Measurements from ENCODE around the gene HSPA12B. TPM values are rescaled to one million over a fixed set of nuclear protein-coding genes. Genes with fewer than 3 reads are reported as not detected.

The HSPA12B gene
- total and polyA plus RNA-seq, 2 donors from 2014 or later = 8.7 to 18.9 TPM

DNA sequence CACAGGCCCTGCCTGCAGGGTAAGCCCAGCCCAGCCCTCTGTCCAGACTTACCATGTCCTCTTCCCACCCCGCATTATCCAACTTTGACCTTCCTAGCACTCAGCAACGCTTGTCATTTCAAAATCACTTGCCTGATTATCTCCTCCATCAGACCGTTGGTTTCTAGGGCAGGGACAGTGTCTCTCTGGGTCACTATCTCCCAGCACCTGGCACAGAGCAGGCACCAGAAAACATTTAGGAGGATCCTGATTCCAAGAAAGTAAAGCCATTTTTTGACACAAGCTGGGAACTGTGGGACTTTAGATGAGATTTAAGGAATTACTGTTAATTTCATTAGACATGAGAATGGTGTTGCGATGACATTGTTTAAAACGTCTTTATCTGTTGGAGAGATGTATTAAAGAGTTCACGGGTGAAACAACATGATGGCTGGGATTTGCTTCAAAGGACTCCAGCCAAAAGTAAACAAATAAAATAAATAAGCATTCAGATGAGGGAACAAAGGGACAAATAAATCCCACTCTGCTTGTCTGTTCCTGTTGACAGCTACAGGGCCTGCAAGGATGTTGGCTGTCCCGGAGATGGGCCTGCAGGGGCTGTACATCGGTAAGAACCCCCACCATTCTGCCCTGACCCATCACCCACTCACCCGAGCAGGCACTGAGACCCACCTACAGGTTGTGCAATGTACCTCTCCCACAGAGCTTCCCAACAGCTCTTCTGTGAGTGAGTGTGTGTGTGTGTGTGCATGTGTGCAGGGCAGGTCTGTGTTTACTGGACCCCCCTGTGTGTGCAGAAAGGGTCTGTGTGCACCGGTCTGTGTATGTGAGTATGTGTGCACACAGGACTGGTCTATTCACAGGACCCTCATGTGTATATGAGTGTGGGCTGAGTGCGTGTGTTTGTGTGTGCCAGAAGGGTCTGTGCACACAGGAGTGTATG, 5.9 kb downstream of the HSPA12B start:
- H3K4me1 ChIP-seq (ENCODE audit: control insufficient read depth in 2 of 3, insufficient read depth in 2 of 3, low read depth in 1 of 3, low read length in 3 of 3) = peaks cover 0 to 17% (median 0%) of the 10 kb centered on the region in 3 donors
- no peak overlapping the region for H3K9ac ChIP-seq (ENCODE audit: low read length in 3 of 3)
- no peaks in the 10 kb centered on the region for H3K9me3 ChIP-seq (ENCODE audit: control insufficient read depth in 2 of 3, insufficient read depth in 1 of 3, low read length in 3 of 3)
- no peaks in the 10 kb centered on the region for H3K27me3 ChIP-seq (ENCODE audit: control insufficient read depth, insufficient read depth, low read length)
- FAIRE-seq (no peak), DNase-seq (no peak)
- intact Hi-C loops (cut with DNase I) = no loop called here
- no peaks in the 10 kb centered on the region for H3K36me3 ChIP-seq (ENCODE audit: control insufficient read depth in 2 of 3, insufficient read depth in 3 of 3, low read length in 3 of 3)
- H3K27ac ChIP-seq (ENCODE audit: low read depth in 2 of 2, low read length in 2 of 2) = no peak overlapping the region
- TF ChIP-seq, protein P1, sequence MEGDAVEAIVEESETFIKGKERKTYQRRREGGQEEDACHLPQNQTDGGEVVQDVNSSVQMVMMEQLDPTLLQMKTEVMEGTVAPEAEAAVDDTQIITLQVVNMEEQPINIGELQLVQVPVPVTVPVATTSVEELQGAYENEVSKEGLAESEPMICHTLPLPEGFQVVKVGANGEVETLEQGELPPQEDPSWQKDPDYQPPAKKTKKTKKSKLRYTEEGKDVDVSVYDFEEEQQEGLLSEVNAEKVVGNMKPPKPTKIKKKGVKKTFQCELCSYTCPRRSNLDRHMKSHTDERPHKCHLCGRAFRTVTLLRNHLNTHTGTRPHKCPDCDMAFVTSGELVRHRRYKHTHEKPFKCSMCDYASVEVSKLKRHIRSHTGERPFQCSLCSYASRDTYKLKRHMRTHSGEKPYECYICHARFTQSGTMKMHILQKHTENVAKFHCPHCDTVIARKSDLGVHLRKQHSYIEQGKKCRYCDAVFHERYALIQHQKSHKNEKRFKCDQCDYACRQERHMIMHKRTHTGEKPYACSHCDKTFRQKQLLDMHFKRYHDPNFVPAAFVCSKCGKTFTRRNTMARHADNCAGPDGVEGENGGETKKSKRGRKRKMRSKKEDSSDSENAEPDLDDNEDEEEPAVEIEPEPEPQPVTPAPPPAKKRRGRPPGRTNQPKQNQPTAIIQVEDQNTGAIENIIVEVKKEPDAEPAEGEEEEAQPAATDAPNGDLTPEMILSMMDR (IDR thresholded peaks at IDR 0.05; ENCODE audit: borderline replicate concordance, extremely low read depth, insufficient read depth) = no peak
- no peak overlapping the region for H3K4me3 ChIP-seq (ENCODE audit: low read length in 3 of 3)

DNA sequence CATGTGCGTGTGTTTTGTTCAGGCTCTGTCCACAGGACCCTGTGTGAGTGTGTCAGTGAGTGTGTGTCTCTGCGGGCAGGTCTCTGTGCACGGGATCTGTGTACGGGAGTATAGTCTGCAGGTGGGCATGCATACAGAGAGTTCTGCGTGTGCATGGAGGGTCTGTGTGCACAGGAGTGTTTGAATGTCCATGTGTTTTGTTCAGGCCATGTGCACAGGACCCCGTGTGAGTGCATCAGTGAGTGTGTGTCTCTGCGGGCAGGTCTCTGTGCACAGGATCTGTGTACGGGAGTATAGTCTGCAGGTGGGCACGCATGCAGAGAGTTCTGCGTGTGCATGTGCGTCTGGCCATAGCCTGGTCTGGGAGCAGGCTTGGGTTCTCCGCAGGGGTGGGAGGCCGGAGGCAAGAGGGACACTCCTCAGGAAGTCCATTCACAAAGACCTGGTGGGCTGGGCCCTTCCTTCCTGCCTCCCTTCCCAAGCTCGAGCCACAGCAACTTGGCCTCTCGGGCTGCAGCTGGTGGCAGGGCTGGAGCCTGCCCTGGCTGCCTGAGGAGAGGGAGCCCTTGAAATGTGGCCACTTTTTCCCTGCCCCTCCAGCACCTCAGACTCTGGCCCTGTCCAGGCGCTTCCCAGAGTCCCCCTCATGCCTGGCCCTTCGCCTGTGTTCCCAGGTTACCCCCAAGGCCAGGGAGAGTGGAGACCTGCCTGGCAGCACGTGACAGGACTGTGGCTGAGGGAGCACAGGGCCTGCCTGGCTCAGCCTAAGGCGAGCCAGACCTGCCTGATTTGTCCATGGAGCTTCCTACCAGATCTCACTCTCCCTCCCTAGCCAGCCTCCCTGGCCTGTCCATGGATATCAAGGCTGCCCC, 6.8 kb downstream of the HSPA12B start:
- no peaks in the 10 kb centered on the region for H3K9me3 ChIP-seq (ENCODE audit: control insufficient read depth in 2 of 3, insufficient read depth in 1 of 3, low read length in 3 of 3)
- FAIRE-seq (no peak), DNase-seq (peak in 1 of 5 donors; percentile 52)
- H3K36me3 ChIP-seq (ENCODE audit: control insufficient read depth in 2 of 3, insufficient read depth in 3 of 3, low read length in 3 of 3) = no peaks in the 10 kb centered on the region
- intact Hi-C loops (cut with DNase I) = no loop called here
- H3K4me3 ChIP-seq (ENCODE audit: low read length in 3 of 3) = no peak overlapping the region
- TF ChIP-seq, protein P1 (IDR thresholded peaks at IDR 0.05; ENCODE audit: borderline replicate concordance, extremely low read depth, insufficient read depth) = no peak
- peaks cover 0 to 14% (median 0%) of the 10 kb centered on the region in 3 donors for H3K4me1 ChIP-seq (ENCODE audit: control insufficient read depth in 2 of 3, insufficient read depth in 2 of 3, low read depth in 1 of 3, low read length in 3 of 3)
- peak overlapping the region in 1 of 2 donors; percentile 57 for H3K27ac ChIP-seq (ENCODE audit: low read depth in 2 of 2, low read length in 2 of 2)
- no peaks in the 10 kb centered on the region for H3K27me3 ChIP-seq (ENCODE audit: control insufficient read depth, insufficient read depth, low read length)
- H3K9ac ChIP-seq (ENCODE audit: low read length in 3 of 3) = no peak overlapping the region

DNA sequence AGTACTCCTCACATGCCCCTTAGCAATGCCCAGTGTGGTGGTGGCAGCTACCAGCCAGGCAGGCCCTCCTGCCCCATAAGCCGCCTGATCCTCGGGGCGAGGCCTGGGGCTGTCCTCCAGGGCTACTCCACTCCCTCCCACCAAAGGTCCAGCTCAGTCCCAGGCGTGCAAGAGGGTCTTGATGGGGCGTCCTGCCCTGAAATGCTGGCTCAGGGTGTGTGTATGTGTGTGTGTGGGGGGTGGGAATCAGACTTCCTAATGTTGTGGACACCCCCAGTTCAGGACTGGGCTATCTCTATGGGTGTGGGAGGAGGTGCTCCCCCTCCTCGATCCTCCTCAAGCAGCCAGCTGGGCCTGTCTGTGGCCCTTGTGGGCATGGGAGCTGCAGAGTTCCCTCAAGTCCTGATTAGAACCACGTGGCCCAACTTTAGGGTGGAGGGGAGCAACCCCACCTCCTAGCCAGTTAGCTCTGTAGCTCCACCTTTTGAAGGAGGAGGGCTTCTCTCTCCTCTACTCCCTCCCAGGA, 7.5 kb downstream of the HSPA12B start:
- FAIRE-seq (no peak), DNase-seq (no peak)
- TF ChIP-seq, protein P1 (IDR thresholded peaks at IDR 0.05; ENCODE audit: borderline replicate concordance, extremely low read depth, insufficient read depth) = no peak
- Histone ChIP-seq H3K4me1 (ENCODE audit: control insufficient read depth in 2 of 3, insufficient read depth in 2 of 3, low read depth in 1 of 3, low read length in 3 of 3) (peaks cover 0 to 12% (median 0%) of the 10 kb centered on the region in 3 donors), H3K27ac (ENCODE audit: low read depth in 2 of 2, low read length in 2 of 2) (peak overlapping the region; percentile 5 to 57), H3K9me3 (ENCODE audit: control insufficient read depth in 2 of 3, insufficient read depth in 1 of 3, low read length in 3 of 3) (no peaks in the 10 kb centered on the region), H3K4me3 (ENCODE audit: low read length in 3 of 3) (no peak overlapping the region), H3K36me3 (ENCODE audit: control insufficient read depth in 2 of 3, insufficient read depth in 3 of 3, low read length in 3 of 3) (no peaks in the 10 kb centered on the region), H3K9ac (ENCODE audit: low read length in 3 of 3) (no peak overlapping the region), H3K27me3 (ENCODE audit: control insufficient read depth, insufficient read depth, low read length) (no peaks in the 10 kb centered on the region)
- intact Hi-C loops (cut with DNase I) = no loop called here

Measured in kidney (tissue), 14 donors.